CD14-positive monocyte (primary cell): ENCODE data around the gene SNRNP35. TPM values are rescaled to one million over a fixed set of nuclear protein-coding genes. Genes with fewer than 3 reads are reported as not detected.

Experiments
- DNase-seq, 3 donors: peaks; one replicate each; pipeline ENCODE4 v3.0.0-alpha.2; 2011 to 2022
- H2AFZ ChIP-seq: 2 replicates; pipeline ENCODE4 v1.6.0; 2012; ENCODE audit warnings: mild to moderate bottlenecking, low read depth, low read length, inconsistent platforms; ENCODE audit not compliant: insufficient read depth, poor library complexity, severe bottlenecking
- H3K27ac ChIP-seq, 2 donors: 1 replicate in 1 of 2; 2 replicates in 1 of 2; pipeline ENCODE4 v1.5.1; 2012 to 2013; ENCODE audit warnings: low read length in 2 of 2, control low read depth in 1 of 2, inconsistent platforms in 1 of 2, low read depth in 1 of 2, mild to moderate bottlenecking in 1 of 2
- H3K27me3 ChIP-seq, 2 donors: one replicate each; pipeline versions ENCODE4 v1.6.0 to v1.6.1; 2011 to 2013; ENCODE audit warnings: low read length in 2 of 2; ENCODE audit not compliant: control insufficient read depth in 2 of 2, insufficient read depth in 2 of 2
- H3K36me3 ChIP-seq, 2 donors: replicated peaks in 1 of 2; 1 replicate in 1 of 2; 2 replicates in 1 of 2; pipeline versions ENCODE4 v1.5.1 to v1.6.1; 2012 to 2013; ENCODE audit warnings: low read length in 2 of 2, control low read depth in 1 of 2, inconsistent platforms in 1 of 2, mild to moderate bottlenecking in 1 of 2; ENCODE audit not compliant: insufficient read depth in 2 of 2, control insufficient read depth in 1 of 2
- H3K4me1 ChIP-seq, 2 donors: 1 replicate in 1 of 2; 2 replicates in 1 of 2; pipeline versions ENCODE4 v1.5.1 to v1.6.1; 2012 to 2013; ENCODE audit warnings: low read length in 2 of 2, control low read depth in 1 of 2, inconsistent platforms in 1 of 2, mild to moderate bottlenecking in 1 of 2, moderate library complexity in 1 of 2; ENCODE audit not compliant: insufficient read depth in 2 of 2, control insufficient read depth in 1 of 2
- H3K4me2 ChIP-seq: replicated peaks from 2 replicates; pipeline ENCODE3; 2012; ENCODE audit warnings: low read length, moderate library complexity, mild to moderate bottlenecking; ENCODE audit not compliant: poor library complexity, severe bottlenecking; ENCODE audit errors: extremely low read depth
- H3K4me3 ChIP-seq, 3 experiments: fragments of 200-600 bp in 1 of 3; sonication (generic) in 1 of 3; replicated peaks in 1 of 3; 1 replicate in 2 of 3; 2 replicates in 1 of 3; pipeline ENCODE4 v1.5.1; 2011 to 2013; ENCODE audit warnings: low read length in 3 of 3, mild to moderate bottlenecking in 3 of 3, control low read depth in 2 of 3, low read depth in 2 of 3, inconsistent platforms in 1 of 3, moderate library complexity in 1 of 3
- H3K79me2 ChIP-seq: 2 replicates; pipeline ENCODE4 v1.6.0; 2012; ENCODE audit warnings: mild to moderate bottlenecking, control low read depth, inconsistent platforms, low read length, moderate library complexity; ENCODE audit not compliant: insufficient read depth
- H3K9ac ChIP-seq: 2 replicates; pipeline ENCODE4 v1.6.0; 2017; ENCODE audit warnings: low read length, mild to moderate bottlenecking; ENCODE audit not compliant: insufficient read depth, poor library complexity, severe bottlenecking
- H3K9me3 ChIP-seq, 2 donors: replicated peaks in 1 of 2; 1 replicate in 1 of 2; 2 replicates in 1 of 2; pipeline versions ENCODE4 v1.5.1 to v1.6.1; 2012 to 2013; ENCODE audit warnings: low read length in 2 of 2, control low read depth in 1 of 2; ENCODE audit not compliant: control insufficient read depth in 1 of 2, insufficient read depth in 1 of 2
- H4K20me1 ChIP-seq: 2 replicates; pipeline ENCODE4 v1.6.0; 2012; ENCODE audit warnings: mild to moderate bottlenecking, low read length, control low read depth, moderate library complexity; ENCODE audit not compliant: insufficient read depth
- H3K27ac Mint-ChIP-seq, 7 donors: one replicate each; pipeline ENCODE4 v1.8.0; 2020; ENCODE audit warnings: mild to moderate bottlenecking in 7 of 7, mixed read lengths in 7 of 7, moderate library complexity in 6 of 7, inconsistent platforms in 2 of 7
- H3K27me3 Mint-ChIP-seq, 3 donors: one replicate each; pipeline ENCODE4 v1.8.0; 2021 to 2022; ENCODE audit warnings: low read depth in 3 of 3, mild to moderate bottlenecking in 3 of 3, mixed read lengths in 3 of 3, moderate library complexity in 3 of 3, inconsistent platforms in 1 of 3
- H3K36me3 Mint-ChIP-seq, 2 donors: one replicate each; pipeline ENCODE4 v1.8.0; 2020; ENCODE audit warnings: mixed read lengths in 2 of 2, inconsistent platforms in 1 of 2, mild to moderate bottlenecking in 1 of 2
- H3K4me1 Mint-ChIP-seq: one replicate; pipeline ENCODE4 v1.8.0; 2020; ENCODE audit warnings: mild to moderate bottlenecking, mixed read lengths
- H3K4me3 Mint-ChIP-seq, 2 donors: one replicate each; pipeline ENCODE4 v1.8.0; 2020; ENCODE audit warnings: mild to moderate bottlenecking in 2 of 2, mixed read lengths in 2 of 2, moderate library complexity in 1 of 2
- H3K9me3 Mint-ChIP-seq, 7 donors: one replicate each; pipeline ENCODE4 v1.8.0; 2020 to 2022; ENCODE audit warnings: mixed read lengths in 7 of 7, mild to moderate bottlenecking in 6 of 7, moderate library complexity in 6 of 7, inconsistent platforms in 2 of 7
- WGBS: methylation state at CpG from one replicate; pipeline ENCODE4 v1.1.5; 2013; ENCODE audit warnings: missing lambda C conversion rate; ENCODE audit not compliant: insufficient coverage; 5-methylcytosine and 5-hydroxymethylcytosine counted together
- intact Hi-C, 2 donors: fragments of 100-400 bp; cut with micrococcal nuclease; formaldehyde crosslinking; loops; one replicate each; pipeline versions ENCODE4 v1.15.0 to v1.15.1; 2023
- polyA plus RNA-seq, 3 donors: library from polyadenylated mRNA; depleted of rRNA in 1 of 3; unstranded in 2 of 3; stranded (reverse) in 1 of 3; fragments of 300-500 nt in 2 of 3; fragments of >200 nt in 1 of 3; fragmentation: Illumina TruSeq in 2 of 3; gene quantifications; 1 replicate in 2 of 3; 2 replicates in 1 of 3; pipeline ENCODE4 v1.2.3, GENCODE V29; 2012 to 2021
- TF ChIP-seq, protein P1 (sequence below): fragments of 200-600 bp; IDR thresholded peaks from one replicate; pipeline ENCODE4 v1.8.0; 2022; ENCODE audit warnings: antibody characterized with exemption, mild to moderate bottlenecking

SNRNP35 gene
- polyA plus RNA-seq, 3 donors = 13.4 to 19.5 (median 16.7) TPM

- Histone ChIP-seq H3K36me3 (no peaks in the 10 kb centered on the region), H3K27ac (no peak overlapping the region), H2AFZ (no peak overlapping the region), H3K27me3 (no peaks in the 10 kb centered on the region), H3K79me2 (no peaks in the 10 kb centered on the region), H3K9ac (no peak overlapping the region), H3K4me3 (no peak overlapping the region), H3K4me2 (no peak overlapping the region), H4K20me1 (no peaks in the 10 kb centered on the region), H3K9me3 (no peaks in the 10 kb centered on the region), H3K4me1 (no peaks in the 10 kb centered on the region)
- Mint-ChIP-seq H3K36me3 (no peaks in the 10 kb centered on the region), H3K4me1 (peaks cover 7% of the 10 kb centered on the region), H3K27ac (no peak overlapping the region), H3K27me3 (peaks cover 3 to 12% (median 4%) of the 10 kb centered on the region in 3 donors), H3K4me3 (no peak overlapping the region), H3K9me3 (peaks cover 0 to 4% (median 0%) of the 10 kb centered on the region in 7 donors)
- DNase-seq = no peak
- 89% methylated on average over 3 of the region's 6 CpGs for WGBS
- TF ChIP-seq, protein P1, sequence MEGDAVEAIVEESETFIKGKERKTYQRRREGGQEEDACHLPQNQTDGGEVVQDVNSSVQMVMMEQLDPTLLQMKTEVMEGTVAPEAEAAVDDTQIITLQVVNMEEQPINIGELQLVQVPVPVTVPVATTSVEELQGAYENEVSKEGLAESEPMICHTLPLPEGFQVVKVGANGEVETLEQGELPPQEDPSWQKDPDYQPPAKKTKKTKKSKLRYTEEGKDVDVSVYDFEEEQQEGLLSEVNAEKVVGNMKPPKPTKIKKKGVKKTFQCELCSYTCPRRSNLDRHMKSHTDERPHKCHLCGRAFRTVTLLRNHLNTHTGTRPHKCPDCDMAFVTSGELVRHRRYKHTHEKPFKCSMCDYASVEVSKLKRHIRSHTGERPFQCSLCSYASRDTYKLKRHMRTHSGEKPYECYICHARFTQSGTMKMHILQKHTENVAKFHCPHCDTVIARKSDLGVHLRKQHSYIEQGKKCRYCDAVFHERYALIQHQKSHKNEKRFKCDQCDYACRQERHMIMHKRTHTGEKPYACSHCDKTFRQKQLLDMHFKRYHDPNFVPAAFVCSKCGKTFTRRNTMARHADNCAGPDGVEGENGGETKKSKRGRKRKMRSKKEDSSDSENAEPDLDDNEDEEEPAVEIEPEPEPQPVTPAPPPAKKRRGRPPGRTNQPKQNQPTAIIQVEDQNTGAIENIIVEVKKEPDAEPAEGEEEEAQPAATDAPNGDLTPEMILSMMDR = no peak
- intact Hi-C loops = no loop called here
These were observed 48.9 kb downstream of the SNRNP35 start for GRCh38 chr12:123506843-123507236.

DNA sequence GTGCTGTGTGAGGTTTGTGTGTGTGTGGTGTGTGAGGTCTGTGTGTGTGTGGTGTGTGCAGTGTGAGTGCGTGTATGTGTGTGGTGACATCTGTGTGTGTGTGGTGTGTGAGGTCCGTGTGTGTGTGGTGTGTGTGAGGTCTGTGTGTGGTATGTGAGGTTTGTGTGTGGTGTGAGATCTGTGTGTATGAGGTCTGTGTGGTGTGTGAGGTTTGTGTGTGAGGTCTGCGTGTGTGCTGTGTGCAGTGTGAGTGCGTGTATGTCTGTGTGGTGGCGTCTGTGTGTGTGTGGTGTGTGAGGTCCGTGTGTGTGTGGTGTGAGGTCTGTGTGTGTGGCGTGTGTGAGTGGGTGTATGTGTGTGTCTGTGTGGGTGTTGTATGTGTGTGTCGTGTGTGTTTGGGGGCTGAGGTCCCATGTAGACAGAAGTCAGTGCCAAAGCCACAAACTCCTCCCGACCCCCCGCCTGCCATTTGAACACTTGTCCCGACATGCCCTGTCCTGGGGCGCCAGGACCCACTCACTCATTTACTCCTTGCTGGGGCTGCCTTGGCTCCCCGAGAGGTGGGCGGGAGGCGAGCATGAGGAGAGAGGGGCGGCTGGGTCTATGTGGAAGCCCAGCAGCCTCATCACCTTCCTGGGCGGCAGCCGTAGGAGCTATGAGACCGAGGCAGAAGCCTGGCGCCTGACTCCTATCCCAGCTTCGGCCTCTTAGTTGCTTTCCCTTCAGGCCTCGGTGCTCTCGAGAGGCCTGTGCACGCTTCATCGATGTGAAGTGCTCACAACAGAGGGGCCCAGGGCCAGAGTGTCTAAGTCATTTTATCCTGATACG is 55.1 kb downstream of the SNRNP35 start:
- TF ChIP-seq, protein P1 = no peak
- no peak overlapping the region for H3K4me3 Mint-ChIP-seq
- peaks cover 0 to 4% (median 0%) of the 10 kb centered on the region in 7 donors for H3K9me3 Mint-ChIP-seq
- no peak for DNase-seq
- WGBS = 88% methylated on average over 22 of the region's 26 CpGs
- no peak overlapping the region for H3K27ac ChIP-seq
- no peaks in the 10 kb centered on the region for H4K20me1 ChIP-seq
- H3K79me2 ChIP-seq = no peaks in the 10 kb centered on the region
- H3K36me3 ChIP-seq = no peaks in the 10 kb centered on the region
- H3K4me1 Mint-ChIP-seq = peaks cover 7% of the 10 kb centered on the region
- H3K9me3 ChIP-seq = no peaks in the 10 kb centered on the region
- H3K36me3 Mint-ChIP-seq = peaks cover 3 to 5% of the 10 kb centered on the region in 2 donors
- no peak overlapping the region for H3K4me3 ChIP-seq
- H3K9ac ChIP-seq = no peak overlapping the region
- H3K27me3 Mint-ChIP-seq = peaks cover 0 to 8% (median 3%) of the 10 kb centered on the region in 3 donors
- no peak overlapping the region for H2AFZ ChIP-seq
- H3K4me1 ChIP-seq = no peaks in the 10 kb centered on the region
- no peaks in the 10 kb centered on the region for H3K27me3 ChIP-seq
- intact Hi-C loops = no loop called here
- no peak overlapping the region for H3K4me2 ChIP-seq
- H3K27ac Mint-ChIP-seq = no peak overlapping the region
